GM20000 (cell line): ENCODE results near the gene SLC35B1.

Experiments
- DNase-seq: peaks from one replicate; pipeline ENCODE4 v3.0.0; 2012; ENCODE audit warnings: low spot score
- CTCF ChIP-seq: IDR thresholded peaks from 2 replicates; pipeline ENCODE4 v1.5.1; 2012; ENCODE audit warnings: mild to moderate bottlenecking, control low read depth; ENCODE audit errors: extremely low read depth, missing control alignments

SLC35B1 gene

DNA sequence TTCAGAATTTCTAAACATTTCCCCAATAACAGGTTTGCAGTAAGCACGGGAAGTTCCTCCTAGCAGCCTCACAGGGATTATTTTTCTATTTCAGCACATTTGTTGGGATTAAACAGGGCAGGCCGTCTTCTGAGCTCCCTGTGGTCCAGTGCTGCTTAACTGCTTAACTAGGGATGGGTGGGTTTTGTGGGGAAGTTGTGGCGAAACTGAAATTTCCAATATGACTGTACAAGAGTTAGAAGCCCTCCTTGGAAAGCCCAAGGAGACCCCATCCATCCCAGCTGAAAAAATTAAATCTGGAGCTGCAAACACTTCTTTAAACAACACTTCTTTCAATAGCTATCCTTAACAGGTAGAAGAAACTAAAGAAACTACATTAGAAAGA lies 33.9 kb upstream of the SLC35B1 start:
- no peak for TF ChIP-seq CTCF
- DNase-seq: no peak

DNA sequence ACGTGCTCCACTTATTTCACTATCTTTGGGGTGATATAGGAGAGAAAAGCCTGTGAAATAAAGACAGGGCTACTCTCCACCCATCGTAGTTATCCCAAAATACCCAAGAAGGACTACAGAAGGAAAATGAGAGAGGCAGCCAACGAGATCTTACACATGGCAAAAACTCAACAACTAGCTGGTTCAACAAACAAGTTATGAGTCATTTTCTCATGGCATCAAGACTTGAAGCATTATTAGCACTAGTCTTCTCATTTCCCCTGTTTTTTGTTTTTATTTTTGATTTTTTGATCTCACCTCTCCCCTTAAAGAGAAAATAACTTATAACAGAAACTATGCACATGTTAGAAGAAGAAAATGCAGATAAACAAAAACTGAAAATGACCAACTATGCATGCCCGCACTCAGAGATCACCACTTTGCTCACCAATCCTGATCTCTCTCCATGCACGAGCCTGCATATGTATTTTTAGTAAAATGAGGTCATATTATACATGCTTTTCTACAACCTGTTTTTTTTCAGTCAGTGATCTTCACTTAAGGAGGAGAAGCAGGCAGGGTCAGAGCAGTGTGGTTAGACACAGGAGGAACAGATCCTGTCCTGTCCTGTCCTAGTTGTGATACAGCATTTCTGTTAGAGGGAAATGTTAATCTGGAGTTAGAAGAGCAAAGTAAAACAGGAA lies 33.4 kb upstream of the SLC35B1 start:
- no peak for TF ChIP-seq CTCF
- peak; percentile 49 for DNase-seq

GRCh38 chr17:49739641-49740271 lies 32.0 kb upstream of the SLC35B1 start:
- peak; percentile 54 for DNase-seq
- no peak for TF ChIP-seq CTCF

GRCh38 chr17:49738456-49739163 lies 30.8 kb upstream of the SLC35B1 start:
- no peak for DNase-seq

GRCh38 chr17:49734515-49735490 lies 27.0 kb upstream of the SLC35B1 start:
- TF ChIP-seq CTCF: no peak
- DNase-seq: no peak

More at GRCh38 chr17:49738456-49739163, 30.8 kb upstream of the SLC35B1 start:
- TF ChIP-seq CTCF: no peak

DNA sequence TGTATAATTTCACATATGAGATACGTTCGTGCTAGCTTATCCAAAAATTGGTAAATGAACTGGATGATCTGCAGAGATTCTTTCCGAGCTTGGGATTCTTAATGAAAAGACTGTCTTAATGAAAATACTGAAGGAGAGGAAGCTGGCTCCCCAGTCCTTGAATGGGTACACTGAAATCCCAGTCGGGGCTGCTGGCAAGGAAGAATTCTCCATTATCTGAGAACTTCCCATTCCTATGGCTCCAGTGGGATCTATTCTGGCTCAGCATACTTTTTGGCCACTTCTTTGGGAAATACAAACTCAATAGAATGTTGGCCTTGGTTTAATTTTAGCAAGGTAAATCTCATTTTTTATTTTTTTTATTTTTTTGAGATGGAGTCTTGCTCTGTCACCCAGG lies 23.7 kb upstream of the SLC35B1 start:
- DNase-seq: no peak
- no peak for TF ChIP-seq CTCF
